GM11168 (cell line): ENCODE measurements around the gene LYPD6B.

ENCODE experiments used
- in situ Hi-C: fragments of 300-500 bp; cut with MboI; formaldehyde crosslinking; loops from one replicate; pipeline ENCODE4 v1.12.0; 2022; ENCODE audit warnings: low sequenced_read_pairs; ENCODE audit not compliant: unreplicated experiment

The LYPD6B gene

DNA sequence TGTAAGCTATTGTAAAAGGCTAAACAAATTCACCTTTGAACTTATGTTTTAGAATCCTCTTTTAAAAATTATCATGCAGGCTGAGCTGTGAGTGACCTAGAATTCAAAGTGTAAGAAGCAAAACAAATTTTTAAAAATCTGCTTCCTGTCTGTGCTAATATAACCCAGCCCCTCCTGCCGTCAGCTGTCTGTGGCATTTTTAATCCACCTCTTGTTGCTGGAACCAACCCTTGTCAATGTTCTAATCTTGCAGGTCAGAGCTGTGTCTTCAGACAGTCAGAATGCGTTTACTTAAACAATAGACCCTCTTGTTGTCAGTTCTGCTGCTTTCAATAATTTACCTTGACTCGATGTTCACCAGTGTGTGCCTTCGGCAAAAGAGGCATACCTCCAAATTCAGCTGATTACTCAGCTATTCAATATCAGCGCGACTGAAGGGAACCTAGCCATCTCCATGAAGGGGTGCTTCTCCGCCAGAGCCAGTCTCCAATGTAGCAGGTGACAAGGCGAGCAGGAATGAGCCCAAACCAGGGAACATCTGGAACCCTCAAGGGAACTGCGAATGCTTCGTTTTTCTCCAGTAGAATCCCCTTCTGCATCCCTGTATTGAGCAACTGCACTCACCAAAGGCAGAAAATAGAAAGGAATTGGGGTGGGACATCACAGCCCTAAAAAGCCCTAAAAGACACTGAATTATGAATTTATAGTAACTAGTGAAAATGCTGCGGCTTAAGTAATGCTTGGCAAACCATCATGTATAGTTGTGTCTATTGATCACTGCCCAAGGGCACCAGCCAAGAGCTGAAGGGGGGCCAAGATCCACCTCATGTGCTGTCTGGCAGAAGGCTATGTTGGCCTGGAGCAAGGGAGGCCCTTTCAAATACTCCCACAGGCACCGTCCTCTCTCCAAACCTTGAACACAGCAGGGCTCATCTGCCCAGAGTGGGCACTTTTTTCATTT is 62.5 kb downstream of the LYPD6B start:
- in situ Hi-C loops: no loop called here

DNA sequence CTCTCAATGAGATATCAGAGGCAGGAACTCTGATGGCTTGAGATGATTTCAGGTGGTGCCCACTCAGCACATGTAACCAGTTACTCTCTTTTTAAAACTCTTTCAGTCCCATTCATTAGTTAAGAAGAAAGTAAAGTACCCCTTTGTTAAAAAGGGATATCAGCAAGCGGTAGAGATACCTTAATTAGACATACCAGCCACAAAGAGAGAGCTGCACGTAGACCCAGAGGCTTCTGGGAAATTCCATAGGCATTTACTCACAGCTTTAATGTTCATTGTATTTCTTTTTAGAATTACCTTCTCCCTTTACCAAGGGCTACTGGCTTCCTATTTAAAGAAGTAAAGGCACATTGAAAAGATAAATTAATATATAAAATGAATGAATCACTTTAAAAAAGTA is 63.3 kb downstream of the LYPD6B start:
- in situ Hi-C loops: no loop called here

DNA sequence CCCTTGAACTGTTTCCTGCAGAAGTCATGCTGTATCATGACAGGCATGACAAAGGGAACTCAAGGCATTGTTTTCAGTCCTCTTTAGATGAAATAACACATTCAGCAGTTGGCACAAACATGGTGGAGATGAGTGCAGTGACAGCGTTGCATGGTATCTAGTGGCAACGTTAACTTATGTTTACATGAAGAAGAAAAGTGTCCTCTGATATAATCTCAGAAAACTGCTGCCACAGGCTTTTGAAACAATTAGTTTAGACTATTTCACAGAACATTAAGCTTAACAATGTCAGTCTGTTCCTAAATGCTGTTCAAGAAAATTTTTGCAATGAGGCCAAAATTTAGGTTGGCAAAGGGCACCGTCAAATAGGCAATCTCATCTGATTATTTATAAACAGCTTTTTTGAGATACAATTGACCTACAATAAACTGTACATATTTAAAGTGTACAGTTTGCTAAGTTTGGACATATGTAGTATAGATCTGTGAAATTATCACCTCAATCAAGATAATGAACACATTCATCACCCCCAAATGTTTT is 64.7 kb downstream of the LYPD6B start:
- in situ Hi-C loops: no loop called here

DNA sequence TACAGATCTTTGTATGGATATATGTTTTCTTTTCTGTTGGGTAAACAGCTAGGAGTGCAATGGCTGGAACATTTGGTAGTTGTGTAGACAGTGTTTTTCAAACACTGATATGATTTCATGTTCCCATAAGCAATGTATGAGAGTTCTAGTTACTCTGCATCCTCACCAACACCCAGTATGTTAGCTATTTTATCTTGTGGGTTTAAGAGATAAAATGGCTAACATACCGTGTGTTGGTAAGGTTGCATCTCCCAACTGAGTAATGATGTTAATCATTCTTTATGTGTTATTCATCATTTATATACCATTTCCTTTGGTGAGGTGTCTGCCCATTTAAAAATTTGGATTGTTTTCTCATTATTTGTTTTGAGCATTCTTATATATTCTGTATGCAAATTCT is 65.7 kb downstream of the LYPD6B start:
- in situ Hi-C loops: no loop called here

DNA sequence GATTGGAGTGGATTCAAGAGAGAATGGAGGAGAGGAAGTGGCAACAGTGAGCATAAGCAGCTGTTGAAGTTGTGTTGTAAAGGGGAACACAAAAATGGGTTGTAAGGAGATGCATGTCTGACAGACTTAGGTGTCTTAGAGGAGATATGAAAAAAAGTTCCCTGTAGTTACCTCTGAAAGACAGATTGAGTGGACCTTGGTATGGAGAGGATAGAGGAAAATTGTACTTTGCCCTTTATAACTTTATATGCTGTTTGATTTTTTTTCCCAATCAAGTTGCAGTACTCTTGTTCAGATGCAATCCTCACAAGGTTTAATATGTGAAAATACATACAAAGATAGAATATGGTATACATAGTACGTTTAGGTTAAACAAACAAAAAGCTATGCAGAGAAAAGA is 73.6 kb downstream of the LYPD6B start:
- in situ Hi-C loops: no loop called here

DNA sequence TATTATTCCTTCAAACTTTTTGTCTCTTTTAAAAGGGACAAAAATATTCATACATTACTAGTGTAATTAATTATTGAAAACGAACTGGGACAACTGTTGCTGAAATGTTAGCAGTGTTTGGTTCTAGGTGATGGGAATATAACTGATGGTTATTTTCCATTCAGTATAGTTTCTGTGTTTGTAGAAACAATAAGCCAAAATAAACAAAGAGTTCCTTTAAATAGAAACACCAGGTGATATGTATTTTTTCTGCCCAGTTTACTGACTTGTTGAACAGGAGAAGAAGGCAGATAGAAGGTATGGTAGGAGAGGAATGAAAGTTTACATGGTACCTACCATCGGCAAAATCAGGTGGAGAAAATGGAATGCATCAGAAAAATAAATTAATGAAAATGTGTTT is 74.2 kb downstream of the LYPD6B start:
- in situ Hi-C loops: no loop called here

DNA sequence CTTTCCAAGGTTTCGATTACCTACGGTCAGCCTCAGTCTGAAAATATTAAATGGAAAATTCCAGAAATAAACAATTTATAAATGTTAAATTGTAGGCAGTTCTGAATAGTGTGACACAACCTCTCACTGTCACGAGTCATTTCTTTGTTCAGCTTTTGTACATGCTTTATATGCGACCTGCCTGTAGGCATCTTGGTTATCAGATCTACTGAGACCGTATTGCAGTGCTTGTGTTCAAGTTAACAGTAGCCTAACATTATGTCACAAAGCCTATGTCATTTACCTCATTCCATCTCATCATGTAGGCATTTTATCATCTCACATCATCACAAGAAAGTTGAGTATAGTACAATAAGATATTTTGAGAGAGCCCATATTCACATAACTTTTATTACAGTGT is 77.3 kb downstream of the LYPD6B start:
- in situ Hi-C loops: no loop called here

DNA sequence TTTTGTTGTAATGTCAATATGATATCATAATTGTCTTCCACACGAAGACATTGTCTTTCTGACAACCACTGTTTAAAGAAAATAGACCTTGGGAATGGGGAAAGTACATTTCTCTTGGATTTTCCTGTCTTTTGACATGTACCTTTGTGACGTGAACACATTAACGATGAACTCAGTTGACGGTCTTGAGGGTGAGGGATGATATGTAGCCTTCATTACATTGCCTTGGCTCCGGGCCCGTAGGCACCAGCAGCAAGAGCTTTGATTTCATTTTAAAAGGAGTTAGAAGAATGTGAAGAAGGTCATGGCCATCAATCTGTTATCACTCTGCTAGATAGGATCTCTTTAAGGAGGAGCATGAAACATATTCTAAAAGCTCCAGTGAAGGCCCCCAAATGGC is 80.9 kb downstream of the LYPD6B start:
- in situ Hi-C loops: no loop called here

DNA sequence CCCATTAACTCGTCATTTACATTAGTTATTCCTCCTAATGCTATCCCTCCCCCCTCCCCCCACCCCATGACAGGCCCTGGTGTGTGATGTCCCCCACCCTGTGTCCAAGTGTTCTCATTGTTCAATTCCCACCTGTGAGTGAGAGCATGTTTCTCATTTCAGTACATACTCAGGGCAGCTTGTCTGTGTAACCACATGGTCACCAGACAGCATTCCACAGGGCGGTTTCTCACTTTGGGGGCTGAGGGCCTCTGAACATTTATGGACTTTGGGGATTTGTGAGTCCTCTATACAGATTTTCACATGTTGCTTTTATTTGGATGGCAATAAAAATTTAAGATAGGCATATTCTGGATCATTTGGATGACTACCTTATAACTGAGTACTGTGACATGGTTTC is 84.0 kb downstream of the LYPD6B start:
- in situ Hi-C loops: no loop called here

DNA sequence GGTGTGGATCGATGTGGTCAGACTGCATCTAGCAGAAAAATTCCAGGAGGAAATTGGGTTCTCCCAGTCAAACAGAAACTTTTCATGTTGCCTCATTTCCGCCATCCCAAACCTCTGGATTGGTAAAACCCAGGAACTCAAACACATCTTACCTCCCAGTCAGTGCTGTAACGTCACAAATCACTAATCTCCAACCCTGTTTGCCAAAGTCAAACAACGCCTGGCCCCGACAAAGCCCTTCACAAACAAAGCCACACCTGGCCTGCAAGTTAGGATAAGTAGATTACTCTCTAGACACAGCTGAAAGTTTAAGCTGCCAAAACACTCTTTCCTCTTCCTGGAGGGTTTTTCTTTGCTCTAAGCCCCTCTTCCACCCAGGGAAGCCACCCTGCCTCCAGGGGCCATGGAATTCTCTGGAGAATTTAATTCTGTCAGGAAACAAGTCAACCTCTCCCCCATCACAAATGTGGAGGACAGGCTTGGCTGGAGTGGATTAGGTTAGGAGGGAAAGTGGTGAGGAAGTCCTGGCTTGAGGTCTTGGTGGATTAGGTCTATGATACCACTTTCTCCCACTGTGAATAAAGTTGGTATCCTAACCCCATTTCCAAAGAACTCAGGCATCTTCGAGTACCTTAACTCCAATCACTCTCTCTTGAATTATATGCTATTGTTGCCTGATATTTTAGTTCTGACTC is 86.7 kb downstream of the LYPD6B start:
- in situ Hi-C loops: no loop called here

DNA sequence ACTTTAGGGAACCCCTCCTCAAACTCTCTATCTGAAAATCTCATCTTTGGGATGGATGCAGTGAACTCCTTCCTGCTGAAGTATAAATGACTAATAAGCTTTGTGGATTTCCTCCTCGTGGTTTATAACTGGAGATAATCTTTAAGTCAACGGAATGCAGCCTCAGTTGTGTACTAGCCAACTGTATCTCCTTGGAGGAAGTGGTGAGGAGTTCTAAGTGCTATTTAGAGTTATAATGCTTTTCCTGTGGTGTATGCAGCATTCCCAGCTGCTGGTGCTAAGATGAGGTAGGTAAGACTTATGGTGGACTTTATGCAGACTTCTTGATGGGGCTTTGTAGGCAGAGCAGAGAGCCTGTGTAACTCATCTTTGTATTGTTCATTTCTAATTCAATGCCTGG is 90.9 kb downstream of the LYPD6B start:
- in situ Hi-C loops: no loop called here

DNA sequence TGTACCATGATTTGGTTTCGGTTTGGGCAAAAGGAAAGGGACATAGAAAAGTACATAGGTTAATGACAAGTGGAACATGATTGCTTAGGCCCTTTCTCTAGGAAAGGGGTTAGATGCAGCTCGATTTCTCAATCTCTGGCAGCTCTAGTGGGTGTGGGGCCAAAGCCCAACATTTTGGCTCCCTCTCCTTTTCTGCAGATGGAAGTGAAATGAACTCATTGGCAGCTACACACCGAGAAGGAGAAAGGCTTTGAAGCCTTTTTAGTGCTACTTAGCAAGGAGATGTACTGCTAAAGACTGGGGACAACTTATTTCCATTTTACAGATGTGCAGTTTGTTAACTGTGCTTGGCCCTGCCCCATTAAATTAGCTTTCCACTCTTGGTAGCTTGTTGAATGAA is 93.8 kb downstream of the LYPD6B start:
- in situ Hi-C loops: no loop called here

DNA sequence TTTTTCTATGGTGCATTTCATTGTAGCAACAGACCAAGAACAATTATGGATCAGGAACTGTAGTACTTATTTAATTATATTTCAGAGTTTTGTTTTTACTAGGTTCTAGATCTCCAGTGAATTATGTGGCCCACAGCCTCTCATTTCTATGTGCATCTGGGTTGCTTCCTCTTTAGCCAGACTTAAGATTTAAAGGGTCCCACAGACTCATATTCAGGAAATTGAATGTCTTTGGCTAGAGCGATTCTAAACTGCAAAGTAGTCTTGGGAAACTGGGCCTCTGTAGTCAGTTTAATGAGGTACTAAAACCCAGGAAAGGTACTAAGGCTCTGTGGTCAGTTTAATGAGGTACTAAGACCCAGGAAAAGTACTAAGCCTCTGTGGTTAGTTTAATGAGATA is 94.4 kb downstream of the LYPD6B start:
- in situ Hi-C loops: no loop called here

DNA sequence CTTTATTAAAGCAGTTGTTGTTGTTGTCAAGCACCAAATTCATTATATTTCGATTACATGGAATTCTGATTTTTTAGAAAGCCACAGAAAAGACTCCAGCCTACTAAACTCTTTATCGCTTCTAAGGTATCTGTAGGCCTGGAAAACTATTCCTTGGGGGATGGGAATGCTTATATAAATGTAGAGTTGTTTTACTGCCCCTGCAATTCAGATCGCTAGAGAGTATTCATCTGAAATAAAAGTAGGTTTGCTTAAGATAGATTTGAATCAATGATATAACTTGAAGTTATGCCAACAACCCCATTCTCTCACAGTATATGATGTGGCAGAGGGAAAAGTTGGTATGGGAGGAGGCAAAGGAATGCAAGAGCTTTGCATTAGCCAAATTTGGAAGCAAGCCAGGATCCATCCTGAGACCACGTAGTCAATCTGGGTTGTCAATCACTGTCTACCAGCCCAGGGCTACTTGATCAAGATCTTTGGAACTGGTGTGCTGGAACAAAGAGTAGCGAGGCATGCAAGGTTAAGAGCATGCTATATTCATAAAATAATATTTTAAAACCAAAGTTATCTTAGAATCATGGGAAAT is 95.9 kb downstream of the LYPD6B start:
- in situ Hi-C loops: no loop called here

DNA sequence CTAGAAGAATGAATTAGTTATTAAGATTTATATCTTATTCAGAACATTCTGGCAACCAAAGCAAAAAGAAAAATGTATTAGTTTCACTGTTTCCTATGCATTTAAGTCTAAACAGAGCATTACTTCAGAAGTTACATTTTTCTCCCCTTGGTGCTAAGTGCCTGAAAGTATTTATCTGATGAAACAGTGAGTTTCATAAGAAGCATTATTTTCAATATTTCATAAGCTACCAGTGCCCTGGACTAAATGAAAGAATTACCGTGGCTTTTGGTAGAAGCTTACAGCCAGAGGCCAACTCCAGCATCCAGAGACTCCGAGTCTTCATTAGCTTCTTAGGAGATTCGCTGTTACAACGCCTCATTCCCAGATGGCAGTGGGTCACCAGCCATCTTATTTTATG is 97.6 kb downstream of the LYPD6B start:
- in situ Hi-C loops: no loop called here

DNA sequence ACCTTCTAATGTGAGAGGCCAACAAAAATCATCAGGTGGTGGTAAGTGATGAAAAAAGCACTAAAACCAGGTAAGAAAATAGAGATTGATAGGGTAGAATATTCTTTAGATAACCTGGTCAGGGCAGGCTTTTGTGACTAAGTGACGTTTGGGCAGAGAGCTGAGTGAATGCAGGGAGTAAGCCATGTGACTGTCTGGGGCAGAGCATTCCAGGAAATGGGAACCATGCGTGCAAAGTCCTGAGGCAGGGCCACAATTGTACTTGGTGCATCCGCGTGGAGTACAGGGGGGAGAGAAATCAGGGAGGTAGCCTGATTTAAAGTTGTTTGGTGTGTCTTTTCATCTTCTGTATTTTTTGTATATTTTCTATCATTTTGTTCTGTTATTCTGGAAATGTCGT is 102.5 kb downstream of the LYPD6B start:
- in situ Hi-C loops: no loop called here

DNA sequence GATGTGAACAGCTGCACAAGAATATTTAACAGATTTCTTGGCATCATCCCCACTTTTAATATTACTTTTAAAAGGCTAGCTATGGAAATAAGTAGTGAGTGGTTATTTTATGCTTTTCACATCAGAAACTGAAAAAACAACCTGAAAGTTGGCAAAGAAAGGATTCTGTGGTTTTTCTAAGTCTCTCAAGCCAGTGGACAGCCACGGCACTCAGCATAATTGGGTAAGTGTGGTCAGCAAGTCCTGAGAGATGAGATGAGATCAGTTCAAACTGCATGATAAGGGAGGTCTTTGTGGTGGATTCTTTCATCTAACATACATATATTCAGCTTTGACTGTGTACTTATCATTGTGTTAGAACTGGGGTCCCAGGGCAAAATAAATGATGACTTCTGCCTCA is 105.2 kb downstream of the LYPD6B start:
- in situ Hi-C loops: no loop called here

DNA sequence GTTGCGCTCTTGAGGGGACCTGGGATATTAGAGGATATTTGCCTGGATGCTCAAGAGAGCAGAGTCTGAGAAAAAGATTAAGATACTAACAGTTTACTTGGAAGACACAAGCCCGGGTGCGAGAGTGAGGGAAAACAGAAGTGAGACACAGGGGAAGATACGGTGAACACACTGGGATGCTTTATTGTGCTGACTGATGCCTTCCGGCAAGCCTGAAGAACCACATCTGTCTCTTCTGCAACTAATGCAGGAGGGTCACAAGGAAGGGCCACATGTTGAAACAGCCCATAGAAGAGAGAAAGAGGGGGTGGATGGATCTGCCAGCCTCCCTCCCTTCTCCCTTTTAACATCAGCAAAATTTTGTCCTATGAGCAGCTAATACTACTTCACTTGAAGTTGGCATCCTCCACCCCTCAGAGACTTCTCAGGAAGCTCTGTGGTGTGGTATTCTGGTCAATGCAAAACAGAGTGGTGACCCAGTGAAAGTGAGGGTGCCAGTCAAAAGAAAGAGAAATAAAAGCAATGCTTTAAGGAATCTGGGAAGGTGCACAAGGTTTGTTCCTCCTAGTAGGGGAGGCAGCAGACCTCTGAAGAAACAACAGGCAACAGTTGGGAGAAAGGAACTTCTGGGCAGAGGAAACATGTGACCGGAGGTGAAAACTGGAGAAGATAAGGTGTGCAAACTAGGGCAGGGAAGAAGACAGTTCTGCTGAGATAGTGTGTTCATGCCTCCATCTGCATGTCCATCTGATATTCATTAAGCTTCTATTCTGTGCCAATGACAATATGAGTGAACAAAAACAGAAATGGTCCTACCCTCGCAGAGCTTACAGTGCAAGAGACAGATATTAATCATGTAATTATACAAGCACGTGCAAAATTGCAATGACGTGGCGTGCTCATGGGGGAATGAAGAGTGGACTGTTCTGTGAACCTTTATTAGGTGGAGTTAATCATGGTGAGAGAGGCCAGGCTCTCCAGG is 107.1 kb downstream of the LYPD6B start:
- in situ Hi-C loops: no loop called here

DNA sequence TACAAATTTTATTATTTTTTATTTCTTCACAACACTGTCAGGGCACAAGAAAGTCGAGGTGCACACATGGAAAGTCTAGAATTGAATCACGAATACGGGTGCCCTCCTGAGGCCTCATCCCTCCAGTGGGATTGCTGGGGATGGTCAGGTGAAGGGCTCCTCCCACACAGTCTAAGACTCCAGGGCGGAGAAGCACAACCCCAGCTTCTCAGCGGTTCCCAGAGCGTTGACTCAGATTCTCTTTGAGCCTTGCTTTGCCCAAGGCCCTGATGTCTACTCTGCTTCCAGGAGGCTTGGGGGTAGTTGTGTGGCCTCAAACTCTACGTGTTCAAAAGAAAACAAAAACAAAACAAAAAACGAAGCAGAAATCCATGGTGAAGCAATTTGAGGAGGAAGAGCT is 108.4 kb downstream of the LYPD6B start:
- in situ Hi-C loops: no loop called here
